C4-2B (cell line): ENCODE measurements around the gene MEGF8.

ENCODE experiments used
- CTCF ChIP-seq: fragments of 450-650 bp; conservative IDR thresholded peaks from 2 replicates; pipeline ENCODE4 v1.5.1; 2017; ENCODE audit warnings: mild to moderate bottlenecking
- ZFX ChIP-seq: fragments of 450-650 bp; IDR thresholded peaks from 2 replicates; pipeline ENCODE4 v1.6.1; 2017

- TF ChIP-seq CTCF, result no peak
- no peak for TF ChIP-seq ZFX
Observed at GRCh38 chr19:42326969-42327368, 1.5 kb downstream of the MEGF8 start.
